GM23338 (cell line): ENCODE measurements around the gene SNX3.

Experiments used
- CREB1 ChIP-seq: fragments of 250-450 bp; sonication (Bioruptor Pico); IDR thresholded peaks from 2 replicates; pipeline ENCODE4 v1.5.0; 2020; ENCODE audit warnings: low read depth, mild to moderate bottlenecking, moderate library complexity
- EZH2 ChIP-seq: fragments of 200-600 bp; sonication (generic); IDR thresholded peaks from one replicate; pipeline ENCODE4 v1.8.0; 2017; ENCODE audit warnings: antibody characterized with exemption, mild to moderate bottlenecking, low read depth; ENCODE audit not compliant: unreplicated experiment
- EZH2phosphoT487 ChIP-seq: fragments of 200-600 bp; sonication (generic); IDR thresholded peaks from one replicate; pipeline ENCODE4 v1.8.1; 2018; ENCODE audit warnings: antibody characterized with exemption; ENCODE audit not compliant: unreplicated experiment
- JUNB ChIP-seq: IDR thresholded peaks from one replicate; pipeline ENCODE4 v1.6.1; 2016; ENCODE audit warnings: antibody characterized with exemption; ENCODE audit not compliant: unreplicated experiment
- POLR2AphosphoS5 ChIP-seq: IDR thresholded peaks from 2 replicates; pipeline ENCODE4 v1.6.1; 2016; ENCODE audit warnings: antibody characterized with exemption, low read depth
- ZNF114 ChIP-seq: fragments of 250-450 bp; sonication (Bioruptor Pico); IDR thresholded peaks from 2 replicates; pipeline ENCODE4 v1.5.0; 2020; ENCODE audit warnings: mild to moderate bottlenecking, moderate library complexity
- ZNF331 ChIP-seq: fragments of 250-450 bp; sonication (Bioruptor Pico); IDR thresholded peaks from 2 replicates; pipeline ENCODE4 v1.5.0; 2020; ENCODE audit warnings: low read depth, mild to moderate bottlenecking, moderate library complexity
- TF ChIP-seq, protein P1 (sequence below): IDR thresholded peaks from one replicate; pipeline ENCODE4 v1.6.1; 2018; ENCODE audit warnings: antibody characterized with exemption; ENCODE audit not compliant: unreplicated experiment
- TF ChIP-seq, protein P2 (sequence below), 2 experiments: fragments of 200-600 bp in 1 of 2; sonication (generic) in 1 of 2; conservative IDR thresholded peaks; 2 replicates each; pipeline versions ENCODE4 v1.5.1 to v1.6.1; 2016 to 2017; ENCODE audit warnings: antibody characterized with exemption in 2 of 2, low read depth in 2 of 2, mild to moderate bottlenecking in 2 of 2, moderate library complexity in 1 of 2
- TF ChIP-seq, protein P3 (sequence below): fragments of 250-450 bp; sonication (Bioruptor Pico); IDR thresholded peaks from 2 replicates; pipeline ENCODE4 v1.5.0; 2020; ENCODE audit warnings: mild to moderate bottlenecking, moderate library complexity
- TF ChIP-seq, protein P4 (sequence below): IDR thresholded peaks from 2 replicates; pipeline ENCODE4 v1.6.1; 2016; ENCODE audit warnings: antibody characterized with exemption

DNA sequence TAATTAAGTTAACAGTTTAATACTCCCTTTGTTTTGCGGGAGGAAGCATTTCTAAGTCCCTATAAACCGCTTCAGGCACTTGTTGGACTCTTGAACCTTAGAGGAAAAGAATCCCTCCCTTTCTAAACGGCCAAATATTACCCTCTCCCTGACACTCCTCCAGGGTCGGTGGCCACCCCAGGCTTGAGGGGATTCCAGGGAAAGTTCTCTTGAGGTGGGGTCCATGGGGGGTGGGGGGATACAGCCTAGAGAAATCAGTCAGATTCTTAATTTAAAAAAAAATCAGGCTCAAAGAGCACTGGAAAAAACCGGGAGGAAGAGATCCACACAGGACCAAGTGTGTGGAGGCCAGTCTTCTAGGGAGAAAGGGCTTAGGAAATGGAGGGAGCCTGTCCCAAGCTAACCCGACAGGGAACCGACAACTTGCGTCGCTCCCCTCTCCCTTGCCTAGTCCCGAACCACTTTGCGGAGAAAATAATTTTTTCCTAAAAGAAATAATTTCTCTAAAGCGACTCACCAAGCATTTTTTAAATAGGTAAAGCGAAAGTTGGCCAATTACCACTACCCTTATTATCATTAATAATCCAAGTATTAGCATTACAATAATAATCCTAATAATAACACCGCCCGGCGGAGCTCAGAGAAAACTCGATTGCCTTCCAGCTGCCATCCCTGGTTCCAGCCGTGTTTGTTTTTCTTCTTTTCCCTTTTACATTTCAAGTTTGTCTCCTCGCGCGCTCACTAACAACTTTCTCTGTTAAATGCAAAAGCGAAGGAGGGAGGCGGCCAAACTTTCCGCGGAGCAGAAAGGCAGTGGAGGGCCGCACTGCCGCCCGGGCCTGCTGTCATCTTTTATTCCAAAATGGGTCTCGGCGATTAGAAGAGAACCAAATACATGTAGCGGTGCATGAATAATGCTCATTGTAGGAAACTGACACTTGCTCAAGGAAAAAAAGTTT is 90.2 kb downstream of the SNX3 start:
- TF ChIP-seq, protein P1, sequence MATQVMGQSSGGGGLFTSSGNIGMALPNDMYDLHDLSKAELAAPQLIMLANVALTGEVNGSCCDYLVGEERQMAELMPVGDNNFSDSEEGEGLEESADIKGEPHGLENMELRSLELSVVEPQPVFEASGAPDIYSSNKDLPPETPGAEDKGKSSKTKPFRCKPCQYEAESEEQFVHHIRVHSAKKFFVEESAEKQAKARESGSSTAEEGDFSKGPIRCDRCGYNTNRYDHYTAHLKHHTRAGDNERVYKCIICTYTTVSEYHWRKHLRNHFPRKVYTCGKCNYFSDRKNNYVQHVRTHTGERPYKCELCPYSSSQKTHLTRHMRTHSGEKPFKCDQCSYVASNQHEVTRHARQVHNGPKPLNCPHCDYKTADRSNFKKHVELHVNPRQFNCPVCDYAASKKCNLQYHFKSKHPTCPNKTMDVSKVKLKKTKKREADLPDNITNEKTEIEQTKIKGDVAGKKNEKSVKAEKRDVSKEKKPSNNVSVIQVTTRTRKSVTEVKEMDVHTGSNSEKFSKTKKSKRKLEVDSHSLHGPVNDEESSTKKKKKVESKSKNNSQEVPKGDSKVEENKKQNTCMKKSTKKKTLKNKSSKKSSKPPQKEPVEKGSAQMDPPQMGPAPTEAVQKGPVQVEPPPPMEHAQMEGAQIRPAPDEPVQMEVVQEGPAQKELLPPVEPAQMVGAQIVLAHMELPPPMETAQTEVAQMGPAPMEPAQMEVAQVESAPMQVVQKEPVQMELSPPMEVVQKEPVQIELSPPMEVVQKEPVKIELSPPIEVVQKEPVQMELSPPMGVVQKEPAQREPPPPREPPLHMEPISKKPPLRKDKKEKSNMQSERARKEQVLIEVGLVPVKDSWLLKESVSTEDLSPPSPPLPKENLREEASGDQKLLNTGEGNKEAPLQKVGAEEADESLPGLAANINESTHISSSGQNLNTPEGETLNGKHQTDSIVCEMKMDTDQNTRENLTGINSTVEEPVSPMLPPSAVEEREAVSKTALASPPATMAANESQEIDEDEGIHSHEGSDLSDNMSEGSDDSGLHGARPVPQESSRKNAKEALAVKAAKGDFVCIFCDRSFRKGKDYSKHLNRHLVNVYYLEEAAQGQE, result no peak
- TF ChIP-seq, protein P2, sequence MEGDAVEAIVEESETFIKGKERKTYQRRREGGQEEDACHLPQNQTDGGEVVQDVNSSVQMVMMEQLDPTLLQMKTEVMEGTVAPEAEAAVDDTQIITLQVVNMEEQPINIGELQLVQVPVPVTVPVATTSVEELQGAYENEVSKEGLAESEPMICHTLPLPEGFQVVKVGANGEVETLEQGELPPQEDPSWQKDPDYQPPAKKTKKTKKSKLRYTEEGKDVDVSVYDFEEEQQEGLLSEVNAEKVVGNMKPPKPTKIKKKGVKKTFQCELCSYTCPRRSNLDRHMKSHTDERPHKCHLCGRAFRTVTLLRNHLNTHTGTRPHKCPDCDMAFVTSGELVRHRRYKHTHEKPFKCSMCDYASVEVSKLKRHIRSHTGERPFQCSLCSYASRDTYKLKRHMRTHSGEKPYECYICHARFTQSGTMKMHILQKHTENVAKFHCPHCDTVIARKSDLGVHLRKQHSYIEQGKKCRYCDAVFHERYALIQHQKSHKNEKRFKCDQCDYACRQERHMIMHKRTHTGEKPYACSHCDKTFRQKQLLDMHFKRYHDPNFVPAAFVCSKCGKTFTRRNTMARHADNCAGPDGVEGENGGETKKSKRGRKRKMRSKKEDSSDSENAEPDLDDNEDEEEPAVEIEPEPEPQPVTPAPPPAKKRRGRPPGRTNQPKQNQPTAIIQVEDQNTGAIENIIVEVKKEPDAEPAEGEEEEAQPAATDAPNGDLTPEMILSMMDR (conservative IDR thresholded peaks at IDR 0.05; ENCODE audit: low read depth in 2 of 2), result no peak
- peak; percentile 94 for TF ChIP-seq EZH2
- no peak for TF ChIP-seq POLR2AphosphoS5
- TF ChIP-seq EZH2phosphoT487, result peak; percentile 30
- TF ChIP-seq ZNF331 (CRISPR knock-in tag), result no peak
- no peak for TF ChIP-seq CREB1
- TF ChIP-seq, protein P3, sequence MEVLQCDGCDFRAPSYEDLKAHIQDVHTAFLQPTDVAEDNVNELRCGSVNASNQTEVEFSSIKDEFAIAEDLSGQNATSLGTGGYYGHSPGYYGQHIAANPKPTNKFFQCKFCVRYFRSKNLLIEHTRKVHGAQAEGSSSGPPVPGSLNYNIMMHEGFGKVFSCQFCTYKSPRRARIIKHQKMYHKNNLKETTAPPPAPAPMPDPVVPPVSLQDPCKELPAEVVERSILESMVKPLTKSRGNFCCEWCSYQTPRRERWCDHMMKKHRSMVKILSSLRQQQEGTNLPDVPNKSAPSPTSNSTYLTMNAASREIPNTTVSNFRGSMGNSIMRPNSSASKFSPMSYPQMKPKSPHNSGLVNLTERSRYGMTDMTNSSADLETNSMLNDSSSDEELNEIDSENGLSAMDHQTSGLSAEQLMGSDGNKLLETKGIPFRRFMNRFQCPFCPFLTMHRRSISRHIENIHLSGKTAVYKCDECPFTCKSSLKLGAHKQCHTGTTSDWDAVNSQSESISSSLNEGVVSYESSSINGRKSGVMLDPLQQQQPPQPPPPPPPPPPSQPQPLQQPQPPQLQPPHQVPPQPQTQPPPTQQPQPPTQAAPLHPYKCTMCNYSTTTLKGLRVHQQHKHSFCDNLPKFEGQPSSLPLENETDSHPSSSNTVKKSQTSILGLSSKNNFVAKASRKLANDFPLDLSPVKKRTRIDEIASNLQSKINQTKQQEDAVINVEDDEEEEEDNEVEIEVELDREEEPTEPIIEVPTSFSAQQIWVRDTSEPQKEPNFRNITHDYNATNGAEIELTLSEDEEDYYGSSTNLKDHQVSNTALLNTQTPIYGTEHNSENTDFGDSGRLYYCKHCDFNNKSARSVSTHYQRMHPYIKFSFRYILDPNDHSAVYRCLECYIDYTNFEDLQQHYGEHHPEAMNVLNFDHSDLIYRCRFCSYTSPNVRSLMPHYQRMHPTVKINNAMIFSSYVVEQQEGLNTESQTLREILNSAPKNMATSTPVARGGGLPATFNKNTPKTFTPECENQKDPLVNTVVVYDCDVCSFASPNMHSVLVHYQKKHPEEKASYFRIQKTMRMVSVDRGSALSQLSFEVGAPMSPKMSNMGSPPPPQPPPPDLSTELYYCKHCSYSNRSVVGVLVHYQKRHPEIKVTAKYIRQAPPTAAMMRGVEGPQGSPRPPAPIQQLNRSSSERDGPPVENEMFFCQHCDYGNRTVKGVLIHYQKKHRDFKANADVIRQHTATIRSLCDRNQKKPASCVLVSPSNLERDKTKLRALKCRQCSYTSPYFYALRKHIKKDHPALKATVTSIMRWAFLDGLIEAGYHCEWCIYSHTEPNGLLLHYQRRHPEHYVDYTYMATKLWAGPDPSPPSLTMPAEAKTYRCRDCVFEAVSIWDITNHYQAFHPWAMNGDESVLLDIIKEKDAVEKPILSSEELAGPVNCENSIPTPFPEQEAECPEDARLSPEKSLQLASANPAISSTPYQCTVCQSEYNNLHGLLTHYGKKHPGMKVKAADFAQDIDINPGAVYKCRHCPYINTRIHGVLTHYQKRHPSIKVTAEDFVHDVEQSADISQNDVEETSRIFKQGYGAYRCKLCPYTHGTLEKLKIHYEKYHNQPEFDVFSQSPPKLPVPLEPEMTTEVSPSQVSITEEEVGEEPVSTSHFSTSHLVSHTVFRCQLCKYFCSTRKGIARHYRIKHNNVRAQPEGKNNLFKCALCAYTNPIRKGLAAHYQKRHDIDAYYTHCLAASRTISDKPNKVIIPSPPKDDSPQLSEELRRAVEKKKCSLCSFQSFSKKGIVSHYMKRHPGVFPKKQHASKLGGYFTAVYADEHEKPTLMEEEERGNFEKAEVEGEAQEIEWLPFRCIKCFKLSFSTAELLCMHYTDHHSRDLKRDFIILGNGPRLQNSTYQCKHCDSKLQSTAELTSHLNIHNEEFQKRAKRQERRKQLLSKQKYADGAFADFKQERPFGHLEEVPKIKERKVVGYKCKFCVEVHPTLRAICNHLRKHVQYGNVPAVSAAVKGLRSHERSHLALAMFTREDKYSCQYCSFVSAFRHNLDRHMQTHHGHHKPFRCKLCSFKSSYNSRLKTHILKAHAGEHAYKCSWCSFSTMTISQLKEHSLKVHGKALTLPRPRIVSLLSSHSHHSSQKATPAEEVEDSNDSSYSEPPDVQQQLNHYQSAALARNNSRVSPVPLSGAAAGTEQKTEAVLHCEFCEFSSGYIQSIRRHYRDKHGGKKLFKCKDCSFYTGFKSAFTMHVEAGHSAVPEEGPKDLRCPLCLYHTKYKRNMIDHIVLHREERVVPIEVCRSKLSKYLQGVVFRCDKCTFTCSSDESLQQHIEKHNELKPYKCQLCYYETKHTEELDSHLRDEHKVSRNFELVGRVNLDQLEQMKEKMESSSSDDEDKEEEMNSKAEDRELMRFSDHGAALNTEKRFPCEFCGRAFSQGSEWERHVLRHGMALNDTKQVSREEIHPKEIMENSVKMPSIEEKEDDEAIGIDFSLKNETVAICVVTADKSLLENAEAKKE (CRISPR knock-in tag), result no peak
- TF ChIP-seq ZNF114 (CRISPR knock-in tag), result no peak
- no peak for TF ChIP-seq JUNB
- TF ChIP-seq, protein P4, sequence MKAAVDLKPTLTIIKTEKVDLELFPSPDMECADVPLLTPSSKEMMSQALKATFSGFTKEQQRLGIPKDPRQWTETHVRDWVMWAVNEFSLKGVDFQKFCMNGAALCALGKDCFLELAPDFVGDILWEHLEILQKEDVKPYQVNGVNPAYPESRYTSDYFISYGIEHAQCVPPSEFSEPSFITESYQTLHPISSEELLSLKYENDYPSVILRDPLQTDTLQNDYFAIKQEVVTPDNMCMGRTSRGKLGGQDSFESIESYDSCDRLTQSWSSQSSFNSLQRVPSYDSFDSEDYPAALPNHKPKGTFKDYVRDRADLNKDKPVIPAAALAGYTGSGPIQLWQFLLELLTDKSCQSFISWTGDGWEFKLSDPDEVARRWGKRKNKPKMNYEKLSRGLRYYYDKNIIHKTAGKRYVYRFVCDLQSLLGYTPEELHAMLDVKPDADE, result no peak
